ENCODE measurements around the gene ZNF407. TPM values are rescaled to one million over a fixed set of nuclear protein-coding genes. Genes with fewer than 3 reads are reported as not detected.
A peak's percentile ranks its signal among the peaks of the same experiment; 100 is the strongest.

ZNF407 gene
- polyA plus RNA-seq, 1 experiment, result 2.8 TPM

DNA sequence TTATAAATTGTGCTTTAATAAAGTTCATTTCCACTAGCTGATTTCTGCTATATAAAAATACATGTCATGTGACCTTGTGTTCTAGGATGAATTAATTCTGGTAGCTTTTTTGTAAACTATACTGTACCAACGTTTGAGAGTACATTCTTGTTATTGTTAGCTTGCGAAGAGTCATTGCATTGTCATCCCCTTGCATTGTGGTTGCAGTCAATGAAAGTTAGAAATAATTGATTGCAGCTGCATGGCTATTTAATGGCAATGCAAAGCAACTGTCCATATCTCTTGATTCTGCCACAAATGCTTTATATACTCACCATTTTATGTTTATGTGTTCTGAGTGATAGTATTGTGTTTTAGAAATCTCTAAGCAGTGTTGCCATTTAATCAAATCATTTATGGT, 91.6 kb downstream of the ZNF407 start:
- no peak for TF ChIP-seq CTCF (IDR thresholded peaks at IDR 0.05; ENCODE audit: insufficient read depth, low read depth, low read length)
- POLR2A ChIA-PET, result interaction anchor here (0.5 to 0.7 kb wide), 2 partner anchors 29 to 786 kb away, joined by 3 to 4 read pairs; no protein-coding TSS in a partner anchor
- Histone ChIP-seq H3K4me3 (ENCODE audit: low read depth, low read length) (no peak overlapping the region), H3K27me3 (ENCODE audit: control insufficient read depth, insufficient read depth, low read length) (no peaks in the 10 kb centered on the region), H3K36me3 (ENCODE audit: control insufficient read depth, insufficient read depth, low read length) (no peaks in the 10 kb centered on the region)
- DNase-seq (ENCODE audit: low read depth), result peak; percentile 23
- CTCF ChIA-PET, result interaction anchor here (0.6 to 1.0 kb wide), 3 partner anchors 18 to 1554 kb away, joined by 3 to 4 read pairs (median 4); no protein-coding TSS in a partner anchor

DNA sequence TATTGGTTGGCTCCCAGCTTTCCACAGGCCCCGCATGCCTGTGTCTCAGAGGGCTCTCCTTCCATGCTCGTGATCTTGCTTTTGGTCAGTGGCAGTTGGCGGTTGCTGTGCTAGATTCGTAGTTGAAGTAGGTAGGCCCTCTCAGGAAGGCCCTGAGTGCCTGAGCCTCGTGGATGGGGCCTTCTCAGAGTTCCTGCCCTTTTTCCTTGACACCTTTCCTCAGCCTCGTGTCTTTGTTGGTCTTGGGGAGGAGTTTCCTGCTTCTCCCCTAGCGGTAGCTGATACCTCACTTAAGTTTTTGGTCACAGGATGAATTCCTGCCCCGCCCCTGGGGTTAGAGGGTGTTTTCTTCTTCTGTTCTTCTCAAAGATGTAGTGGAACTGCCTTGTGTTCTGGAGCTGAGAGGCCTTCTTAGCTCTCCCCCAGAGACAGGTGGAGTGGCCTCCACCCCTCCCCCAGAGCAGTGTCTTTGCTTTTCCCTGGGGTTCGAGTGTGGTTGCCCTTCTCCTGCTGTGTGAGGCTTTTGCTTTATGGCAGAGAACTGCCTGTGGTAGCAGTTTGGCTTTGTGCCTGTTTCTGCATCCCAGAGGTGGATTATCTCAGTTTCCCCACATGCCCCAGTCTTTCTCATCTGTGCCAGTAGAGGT, 94.8 kb downstream of the ZNF407 start:
- CTCF ChIA-PET, result interaction anchor here (0.8 kb wide), 1 partner anchor 9 kb away, joined by 3 read pairs; no protein-coding TSS in a partner anchor

GRCh38 chr18:74694436-74694835, 96.8 kb downstream of the ZNF407 start:
- Histone ChIP-seq H3K36me3 (ENCODE audit: control insufficient read depth, insufficient read depth, low read length) (no peaks in the 10 kb centered on the region), H3K4me3 (ENCODE audit: low read depth, low read length) (no peak overlapping the region), H3K27me3 (ENCODE audit: control insufficient read depth, insufficient read depth, low read length) (no peaks in the 10 kb centered on the region)
- ChIA-PET CTCF (interaction anchor here (0.6 kb wide), 1 partner anchor 28 kb away, joined by 3 read pairs; no protein-coding TSS in a partner anchor), POLR2A (interaction anchor here (0.6 kb wide), 1 partner anchor 12 kb away, joined by 5 read pairs; no protein-coding TSS in a partner anchor)
- no peak for TF ChIP-seq CTCF (IDR thresholded peaks at IDR 0.05; ENCODE audit: insufficient read depth, low read depth, low read length)
- no peak for DNase-seq (ENCODE audit: low read depth)

More for the DNA sequence above, 94.8 kb downstream of the ZNF407 start:
- Histone ChIP-seq H3K4me3 (ENCODE audit: low read depth, low read length) (no peak overlapping the region), H3K27me3 (ENCODE audit: control insufficient read depth, insufficient read depth, low read length) (no peaks in the 10 kb centered on the region), H3K36me3 (ENCODE audit: control insufficient read depth, insufficient read depth, low read length) (no peaks in the 10 kb centered on the region)
- DNase-seq (ENCODE audit: low read depth), result no peak
- no peak for TF ChIP-seq CTCF (IDR thresholded peaks at IDR 0.05; ENCODE audit: insufficient read depth, low read depth, low read length)
- POLR2A ChIA-PET, result no interaction called here

DNA sequence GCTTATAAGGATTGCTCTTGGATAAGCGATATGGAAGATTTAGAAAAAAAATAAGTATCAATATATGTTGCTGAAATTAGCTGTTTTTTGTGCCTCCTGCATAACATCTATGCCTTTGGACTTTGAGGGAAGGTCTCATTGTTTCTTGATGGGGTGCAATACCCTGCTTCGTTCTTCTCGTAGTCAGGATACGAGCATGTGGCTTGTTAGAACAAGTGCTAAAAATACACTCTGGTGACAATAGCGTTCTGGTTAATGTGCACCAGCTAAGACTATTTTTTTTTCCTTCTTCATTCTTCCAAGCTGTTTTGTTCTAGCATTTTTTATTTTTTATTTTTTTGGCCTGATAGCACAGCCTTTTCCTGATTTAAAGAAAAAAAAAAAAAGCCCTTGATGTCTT, 97.5 kb downstream of the ZNF407 start:
- no peaks in the 10 kb centered on the region for H3K27me3 ChIP-seq (ENCODE audit: control insufficient read depth, insufficient read depth, low read length)
- H3K36me3 ChIP-seq (ENCODE audit: control insufficient read depth, insufficient read depth, low read length), result no peaks in the 10 kb centered on the region
- no peak overlapping the region for H3K4me3 ChIP-seq (ENCODE audit: low read depth, low read length)
- no peak for DNase-seq (ENCODE audit: low read depth)
- TF ChIP-seq CTCF (IDR thresholded peaks at IDR 0.05; ENCODE audit: insufficient read depth, low read depth, low read length), result no peak
- ChIA-PET POLR2A (interaction anchor here (0.6 kb wide), 1 partner anchor 11 kb away, joined by 5 read pairs; no protein-coding TSS in a partner anchor), CTCF (no interaction called here)

- TF ChIP-seq CTCF (IDR thresholded peaks at IDR 0.05; ENCODE audit: insufficient read depth, low read depth, low read length), result no peak
- ChIA-PET POLR2A (no interaction called here), CTCF (no interaction called here)
- Histone ChIP-seq H3K27me3 (ENCODE audit: control insufficient read depth, insufficient read depth, low read length) (no peaks in the 10 kb centered on the region), H3K36me3 (ENCODE audit: control insufficient read depth, insufficient read depth, low read length) (no peaks in the 10 kb centered on the region), H3K4me3 (ENCODE audit: low read depth, low read length) (no peak overlapping the region)
- no peak for DNase-seq (ENCODE audit: low read depth)
Measured at GRCh38 chr18:74698881-74699280, 101.2 kb downstream of the ZNF407 start.
